Smooth muscle cell (in vitro differentiated cells): Measurements from ENCODE around the gene TNFRSF21. TPM values are rescaled to one million over a fixed set of nuclear protein-coding genes. Genes with fewer than 3 reads are reported as not detected.

Experiments
- DNase-seq: peaks from one replicate; lab custom pipeline; 2025; ENCODE audit not compliant: unreplicated experiment; lab: John Stamatoyannopoulos, UW
- H2AFZ ChIP-seq: fragments of 200-600 bp; sonication (generic); 2 replicates; pipeline ENCODE4 v1.6.0; 2016; ENCODE audit warnings: antibody characterized with exemption, low read depth, mild to moderate bottlenecking
- H3F3A ChIP-seq: fragments of 200-600 bp; sonication (generic); 2 replicates; pipeline ENCODE4 v1.6.0; 2017; ENCODE audit warnings: antibody characterized with exemption, low read depth
- H3K27ac ChIP-seq: fragments of 200-600 bp; sonication (generic); 2 replicates; pipeline ENCODE4 v1.5.1; 2016; ENCODE audit warnings: low read depth, mild to moderate bottlenecking
- H3K27me3 ChIP-seq: fragments of 200-600 bp; sonication (generic); 2 replicates; pipeline ENCODE4 v1.6.1; 2016; ENCODE audit warnings: low read depth, mild to moderate bottlenecking
- H3K36me3 ChIP-seq: fragments of 200-600 bp; sonication (generic); 2 replicates; pipeline ENCODE4 v1.5.1; 2016; ENCODE audit warnings: low read depth
- H3K4me1 ChIP-seq: fragments of 200-600 bp; sonication (generic); 2 replicates; pipeline ENCODE4 v1.5.1; 2016; ENCODE audit warnings: low read depth
- H3K4me2 ChIP-seq: fragments of 200-600 bp; sonication (generic); 2 replicates; pipeline ENCODE4 v1.6.0; 2016; ENCODE audit warnings: mild to moderate bottlenecking
- H3K4me3 ChIP-seq: fragments of 200-600 bp; sonication (generic); 2 replicates; pipeline ENCODE4 v1.5.1; 2016; ENCODE audit warnings: mild to moderate bottlenecking
- H3K79me2 ChIP-seq: fragments of 200-600 bp; sonication (generic); 2 replicates; pipeline ENCODE4 v1.6.0; 2016; ENCODE audit warnings: low read depth, mild to moderate bottlenecking
- H3K9ac ChIP-seq: fragments of 200-600 bp; sonication (generic); 2 replicates; pipeline ENCODE4 v1.6.0; 2016; ENCODE audit warnings: low read depth
- H3K9me3 ChIP-seq: fragments of 200-600 bp; sonication (generic); replicated peaks from 2 replicates; pipeline ENCODE4 v1.5.1; 2016; ENCODE audit warnings: low read depth
- H4K20me1 ChIP-seq: fragments of 200-600 bp; sonication (generic); 2 replicates; pipeline ENCODE4 v1.6.0; 2016; ENCODE audit warnings: low read depth
- CTCF ChIP-seq: fragments of 200-600 bp; sonication (generic); IDR thresholded peaks from 2 replicates; pipeline ENCODE4 v1.5.1; 2017; ENCODE audit warnings: borderline replicate concordance, mild to moderate bottlenecking, antibody characterized with exemption; ENCODE audit not compliant: insufficient read depth, poor library complexity, severe bottlenecking
- WGBS: methylation state at CpG from one replicate; pipeline ENCODE4 v1.1.7; 2016; ENCODE audit warnings: low lambda C conversion rate; 5-methylcytosine and 5-hydroxymethylcytosine counted together
- polyA plus RNA-seq: library from polyadenylated mRNA; unstranded; fragments of >200 nt; fragmentation: Nextera tagmentation; extraction: Ambion mirVana; gene quantifications from 2 replicates; pipeline ENCODE4 v1.2.1, GENCODE V29; 2016
- total RNA-seq: library from RNA; depleted of rRNA; stranded (reverse); fragments of >200 nt; gene quantifications from 2 replicates; pipeline ENCODE4 v1.2.3, GENCODE V29; 2014

Gene TNFRSF21
- total and polyA plus RNA-seq, 2 experiments from 2014 or later = 30.1 to 32.8 TPM

GRCh38 chr6:47238456-47238995 is 71.2 kb downstream of the TNFRSF21 start:
- Histone ChIP-seq H3K27me3 (no peaks in the 10 kb centered on the region), H3K36me3 (no peaks in the 10 kb centered on the region), H4K20me1 (no peaks in the 10 kb centered on the region), H3K79me2 (peaks cover 11% of the 10 kb centered on the region), H3K4me3 (no peak overlapping the region), H3K4me2 (no peak overlapping the region), H2AFZ (no peak overlapping the region), H3K27ac (no peak overlapping the region), H3K4me1 (peaks cover 8% of the 10 kb centered on the region), H3K9ac (no peak overlapping the region), H3K9me3 (no peaks in the 10 kb centered on the region), H3F3A (no peaks in the 10 kb centered on the region)
- 21% methylated on average over 1 of the region's 1 CpG for WGBS
- TF ChIP-seq CTCF = no peak
- DNase-seq = no peak

- DNase-seq = no peak
- H3K36me3 ChIP-seq = no peaks in the 10 kb centered on the region
- no peak overlapping the region for H3K27ac ChIP-seq
- H3K9ac ChIP-seq = no peak overlapping the region
- no peak overlapping the region for H2AFZ ChIP-seq
- H3K4me3 ChIP-seq = no peak overlapping the region
- peaks cover 11% of the 10 kb centered on the region for H3K79me2 ChIP-seq
- no peak for TF ChIP-seq CTCF
- H3K4me1 ChIP-seq = peaks cover 1% of the 10 kb centered on the region
- no peaks in the 10 kb centered on the region for H4K20me1 ChIP-seq
- 95% methylated on average over 5 of the region's 5 CpGs for WGBS
- H3K4me2 ChIP-seq = no peak overlapping the region
- no peaks in the 10 kb centered on the region for H3K27me3 ChIP-seq
- H3K9me3 ChIP-seq = no peaks in the 10 kb centered on the region
- no peaks in the 10 kb centered on the region for H3F3A ChIP-seq
Observed at GRCh38 chr6:47237196-47237595, 72.5 kb downstream of the TNFRSF21 start.

- H3K27ac ChIP-seq = no peak overlapping the region
- no peaks in the 10 kb centered on the region for H4K20me1 ChIP-seq
- no peak overlapping the region for H2AFZ ChIP-seq
- H3K4me3 ChIP-seq = no peak overlapping the region
- H3F3A ChIP-seq = no peaks in the 10 kb centered on the region
- no peaks in the 10 kb centered on the region for H3K36me3 ChIP-seq
- DNase-seq = no peak
- WGBS = 45% methylated on average over 8 of the region's 8 CpGs
- H3K9me3 ChIP-seq = no peaks in the 10 kb centered on the region
- H3K4me2 ChIP-seq = no peak overlapping the region
- TF ChIP-seq CTCF = no peak
- no peaks in the 10 kb centered on the region for H3K27me3 ChIP-seq
- H3K79me2 ChIP-seq = peaks cover 9% of the 10 kb centered on the region
- H3K9ac ChIP-seq = no peak overlapping the region
- no peaks in the 10 kb centered on the region for H3K4me1 ChIP-seq
Observed at GRCh38 chr6:47235964-47236760, 73.5 kb downstream of the TNFRSF21 start.
